ENCODE measurements around the gene CT45A1.
"Not testable (repeated sequence)": the region's sequence is repeated elsewhere in the genome, so short reads cannot be mapped to it uniquely, and the experiment has no call there.

DNA sequence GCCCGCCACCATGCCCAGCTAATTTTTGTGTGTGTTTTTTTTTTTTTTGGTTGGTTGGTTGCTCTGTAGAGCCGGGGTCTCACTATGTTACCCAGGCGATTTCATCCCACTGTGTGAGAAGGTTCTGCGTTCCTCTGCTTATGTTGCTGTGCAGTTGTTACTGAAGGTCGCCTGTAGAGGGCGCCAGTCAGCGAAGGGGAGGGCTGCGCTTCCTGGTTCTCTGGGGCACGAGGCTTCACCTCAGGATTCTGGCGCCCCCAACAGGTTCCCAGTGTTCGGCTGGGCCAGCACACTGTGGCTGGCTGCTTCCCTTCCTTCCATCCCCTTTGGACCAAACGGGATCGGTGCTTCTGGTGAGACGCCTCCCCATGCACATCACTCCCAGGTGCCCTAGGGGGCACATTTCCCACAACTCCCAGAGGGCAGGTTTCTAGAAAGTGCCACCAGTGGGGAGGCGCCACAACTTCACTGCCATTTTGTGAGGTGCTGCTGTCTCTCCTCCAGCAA lies at the start of gene CT45A1:
- TF ChIP-seq, protein P1, sequence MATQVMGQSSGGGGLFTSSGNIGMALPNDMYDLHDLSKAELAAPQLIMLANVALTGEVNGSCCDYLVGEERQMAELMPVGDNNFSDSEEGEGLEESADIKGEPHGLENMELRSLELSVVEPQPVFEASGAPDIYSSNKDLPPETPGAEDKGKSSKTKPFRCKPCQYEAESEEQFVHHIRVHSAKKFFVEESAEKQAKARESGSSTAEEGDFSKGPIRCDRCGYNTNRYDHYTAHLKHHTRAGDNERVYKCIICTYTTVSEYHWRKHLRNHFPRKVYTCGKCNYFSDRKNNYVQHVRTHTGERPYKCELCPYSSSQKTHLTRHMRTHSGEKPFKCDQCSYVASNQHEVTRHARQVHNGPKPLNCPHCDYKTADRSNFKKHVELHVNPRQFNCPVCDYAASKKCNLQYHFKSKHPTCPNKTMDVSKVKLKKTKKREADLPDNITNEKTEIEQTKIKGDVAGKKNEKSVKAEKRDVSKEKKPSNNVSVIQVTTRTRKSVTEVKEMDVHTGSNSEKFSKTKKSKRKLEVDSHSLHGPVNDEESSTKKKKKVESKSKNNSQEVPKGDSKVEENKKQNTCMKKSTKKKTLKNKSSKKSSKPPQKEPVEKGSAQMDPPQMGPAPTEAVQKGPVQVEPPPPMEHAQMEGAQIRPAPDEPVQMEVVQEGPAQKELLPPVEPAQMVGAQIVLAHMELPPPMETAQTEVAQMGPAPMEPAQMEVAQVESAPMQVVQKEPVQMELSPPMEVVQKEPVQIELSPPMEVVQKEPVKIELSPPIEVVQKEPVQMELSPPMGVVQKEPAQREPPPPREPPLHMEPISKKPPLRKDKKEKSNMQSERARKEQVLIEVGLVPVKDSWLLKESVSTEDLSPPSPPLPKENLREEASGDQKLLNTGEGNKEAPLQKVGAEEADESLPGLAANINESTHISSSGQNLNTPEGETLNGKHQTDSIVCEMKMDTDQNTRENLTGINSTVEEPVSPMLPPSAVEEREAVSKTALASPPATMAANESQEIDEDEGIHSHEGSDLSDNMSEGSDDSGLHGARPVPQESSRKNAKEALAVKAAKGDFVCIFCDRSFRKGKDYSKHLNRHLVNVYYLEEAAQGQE (IDR thresholded peaks at IDR 0.05; ENCODE audit: insufficient replicate concordance, low read depth), result not testable (repeated sequence)
- TF ChIP-seq, protein P2, sequence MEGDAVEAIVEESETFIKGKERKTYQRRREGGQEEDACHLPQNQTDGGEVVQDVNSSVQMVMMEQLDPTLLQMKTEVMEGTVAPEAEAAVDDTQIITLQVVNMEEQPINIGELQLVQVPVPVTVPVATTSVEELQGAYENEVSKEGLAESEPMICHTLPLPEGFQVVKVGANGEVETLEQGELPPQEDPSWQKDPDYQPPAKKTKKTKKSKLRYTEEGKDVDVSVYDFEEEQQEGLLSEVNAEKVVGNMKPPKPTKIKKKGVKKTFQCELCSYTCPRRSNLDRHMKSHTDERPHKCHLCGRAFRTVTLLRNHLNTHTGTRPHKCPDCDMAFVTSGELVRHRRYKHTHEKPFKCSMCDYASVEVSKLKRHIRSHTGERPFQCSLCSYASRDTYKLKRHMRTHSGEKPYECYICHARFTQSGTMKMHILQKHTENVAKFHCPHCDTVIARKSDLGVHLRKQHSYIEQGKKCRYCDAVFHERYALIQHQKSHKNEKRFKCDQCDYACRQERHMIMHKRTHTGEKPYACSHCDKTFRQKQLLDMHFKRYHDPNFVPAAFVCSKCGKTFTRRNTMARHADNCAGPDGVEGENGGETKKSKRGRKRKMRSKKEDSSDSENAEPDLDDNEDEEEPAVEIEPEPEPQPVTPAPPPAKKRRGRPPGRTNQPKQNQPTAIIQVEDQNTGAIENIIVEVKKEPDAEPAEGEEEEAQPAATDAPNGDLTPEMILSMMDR (IDR thresholded peaks at IDR 0.05; ENCODE audit: insufficient read depth, low read length), result not testable (repeated sequence)
- TF ChIP-seq POLR2AphosphoS5 (IDR thresholded peaks at IDR 0.05; ENCODE audit: low read depth); SPI1 (IDR thresholded peaks at IDR 0.05; ENCODE audit: borderline replicate concordance, low read depth); GABPA (IDR thresholded peaks at IDR 0.05; ENCODE audit: low read depth): not testable (repeated sequence)
